Left ventricle myocardium inferior (tissue), 1 donor: ENCODE measurements around the gene C5orf52. TPM values are rescaled to one million over a fixed set of nuclear protein-coding genes. Genes with fewer than 3 reads are reported as not detected.

Source experiments
- DNase-seq: peaks from one replicate; pipeline ENCODE4 v3.0.0-alpha.2; 2020
- H3K27ac ChIP-seq: fragments of 200-600 bp; replicated peaks from 2 replicates; pipeline ENCODE4 v1.8.0; 2021
- H3K27me3 ChIP-seq: fragments of 200-600 bp; 2 replicates; pipeline ENCODE4 v1.8.0; 2021; ENCODE audit warnings: low read depth
- H3K36me3 ChIP-seq: fragments of 200-600 bp; 2 replicates; pipeline ENCODE4 v1.8.0; 2021
- H3K4me1 ChIP-seq: fragments of 200-600 bp; 2 replicates; pipeline ENCODE4 v1.8.0; 2021
- H3K4me3 ChIP-seq: fragments of 200-600 bp; 2 replicates; pipeline ENCODE4 v1.8.0; 2021; ENCODE audit warnings: mild to moderate bottlenecking, moderate library complexity
- H3K9me3 ChIP-seq: fragments of 200-600 bp; replicated peaks from 2 replicates; pipeline ENCODE4 v1.8.0; 2021
- intact Hi-C: fragments of 100-400 bp; cut with micrococcal nuclease; formaldehyde crosslinking; loops from one replicate; pipeline ENCODE4 v1.11.0; 2022
- total RNA-seq: library from RNA; stranded (reverse); fragmentation: NEBNext Ultra II Directional; extraction: Animal tissue kit (Norgen Biotek cat#: 25700); gene quantifications from one replicate; pipeline ENCODE4 v1.2.1, GENCODE V29; 2021
- TF ChIP-seq, protein P1 (sequence below): fragments of 200-600 bp; IDR thresholded peaks from 2 replicates; pipeline ENCODE4 v1.8.0; 2021; ENCODE audit warnings: antibody characterized with exemption, mild to moderate bottlenecking, borderline replicate concordance
- donor health status: DM: no; HTN: yes; CAD: no; lungs with severe emphysema.

Gene C5orf52
- total RNA-seq, 1 donor from 2014 or later = not detected

DNA sequence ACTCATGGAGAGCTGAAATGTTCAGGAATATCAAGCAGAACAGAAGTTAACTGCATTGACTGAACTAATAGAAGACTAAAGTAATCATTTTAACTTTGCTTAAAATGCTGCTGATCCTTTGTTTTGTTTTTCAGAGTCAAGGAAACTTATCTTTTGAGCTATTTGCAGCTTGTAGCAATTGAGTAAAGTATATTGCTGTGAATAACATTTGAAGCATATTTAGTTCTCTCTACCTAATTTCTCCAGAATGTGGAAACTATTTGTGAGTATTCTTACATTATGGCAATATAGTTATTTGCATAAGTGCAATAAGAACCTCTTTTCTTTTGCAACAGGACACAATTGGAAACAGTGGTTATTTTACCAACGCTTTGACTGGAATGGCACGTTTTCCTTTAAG is 13.8 kb upstream of the C5orf52 start:
- intact Hi-C loops = no loop called here
- H3K36me3 ChIP-seq = no peaks in the 10 kb centered on the region
- TF ChIP-seq, protein P1, sequence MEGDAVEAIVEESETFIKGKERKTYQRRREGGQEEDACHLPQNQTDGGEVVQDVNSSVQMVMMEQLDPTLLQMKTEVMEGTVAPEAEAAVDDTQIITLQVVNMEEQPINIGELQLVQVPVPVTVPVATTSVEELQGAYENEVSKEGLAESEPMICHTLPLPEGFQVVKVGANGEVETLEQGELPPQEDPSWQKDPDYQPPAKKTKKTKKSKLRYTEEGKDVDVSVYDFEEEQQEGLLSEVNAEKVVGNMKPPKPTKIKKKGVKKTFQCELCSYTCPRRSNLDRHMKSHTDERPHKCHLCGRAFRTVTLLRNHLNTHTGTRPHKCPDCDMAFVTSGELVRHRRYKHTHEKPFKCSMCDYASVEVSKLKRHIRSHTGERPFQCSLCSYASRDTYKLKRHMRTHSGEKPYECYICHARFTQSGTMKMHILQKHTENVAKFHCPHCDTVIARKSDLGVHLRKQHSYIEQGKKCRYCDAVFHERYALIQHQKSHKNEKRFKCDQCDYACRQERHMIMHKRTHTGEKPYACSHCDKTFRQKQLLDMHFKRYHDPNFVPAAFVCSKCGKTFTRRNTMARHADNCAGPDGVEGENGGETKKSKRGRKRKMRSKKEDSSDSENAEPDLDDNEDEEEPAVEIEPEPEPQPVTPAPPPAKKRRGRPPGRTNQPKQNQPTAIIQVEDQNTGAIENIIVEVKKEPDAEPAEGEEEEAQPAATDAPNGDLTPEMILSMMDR = no peak
- H3K9me3 ChIP-seq = peaks cover 50% of the 10 kb centered on the region
- H3K27ac ChIP-seq = no peak overlapping the region
- no peak overlapping the region for H3K4me3 ChIP-seq
- peaks cover under 1% of the 10 kb centered on the region for H3K27me3 ChIP-seq
- no peaks in the 10 kb centered on the region for H3K4me1 ChIP-seq
- no peak for DNase-seq

DNA sequence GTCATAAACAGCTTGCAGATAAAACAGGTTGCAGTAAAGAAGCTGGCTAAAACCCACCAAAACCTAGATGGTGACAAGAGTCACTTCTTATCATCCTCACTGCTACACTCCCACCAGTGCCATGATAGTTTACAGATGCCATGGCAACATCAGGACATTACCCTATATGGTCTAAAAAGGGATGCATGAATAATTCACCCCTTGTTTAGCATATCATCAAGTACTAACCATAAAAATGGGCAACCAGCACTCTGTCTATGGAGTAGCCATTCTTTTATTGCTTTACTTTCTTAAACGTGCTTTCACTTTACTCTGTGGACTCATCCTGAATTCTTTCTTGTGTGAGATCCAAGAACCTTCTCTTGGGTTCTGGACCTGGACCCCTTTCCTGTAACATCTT is 12.4 kb upstream of the C5orf52 start:
- Histone ChIP-seq H3K4me3 (no peak overlapping the region), H3K36me3 (no peaks in the 10 kb centered on the region), H3K9me3 (peaks cover 37% of the 10 kb centered on the region), H3K4me1 (no peaks in the 10 kb centered on the region), H3K27ac (no peak overlapping the region), H3K27me3 (no peaks in the 10 kb centered on the region)
- DNase-seq = no peak
- intact Hi-C loops = no loop called here
- TF ChIP-seq, protein P1 = no peak

DNA sequence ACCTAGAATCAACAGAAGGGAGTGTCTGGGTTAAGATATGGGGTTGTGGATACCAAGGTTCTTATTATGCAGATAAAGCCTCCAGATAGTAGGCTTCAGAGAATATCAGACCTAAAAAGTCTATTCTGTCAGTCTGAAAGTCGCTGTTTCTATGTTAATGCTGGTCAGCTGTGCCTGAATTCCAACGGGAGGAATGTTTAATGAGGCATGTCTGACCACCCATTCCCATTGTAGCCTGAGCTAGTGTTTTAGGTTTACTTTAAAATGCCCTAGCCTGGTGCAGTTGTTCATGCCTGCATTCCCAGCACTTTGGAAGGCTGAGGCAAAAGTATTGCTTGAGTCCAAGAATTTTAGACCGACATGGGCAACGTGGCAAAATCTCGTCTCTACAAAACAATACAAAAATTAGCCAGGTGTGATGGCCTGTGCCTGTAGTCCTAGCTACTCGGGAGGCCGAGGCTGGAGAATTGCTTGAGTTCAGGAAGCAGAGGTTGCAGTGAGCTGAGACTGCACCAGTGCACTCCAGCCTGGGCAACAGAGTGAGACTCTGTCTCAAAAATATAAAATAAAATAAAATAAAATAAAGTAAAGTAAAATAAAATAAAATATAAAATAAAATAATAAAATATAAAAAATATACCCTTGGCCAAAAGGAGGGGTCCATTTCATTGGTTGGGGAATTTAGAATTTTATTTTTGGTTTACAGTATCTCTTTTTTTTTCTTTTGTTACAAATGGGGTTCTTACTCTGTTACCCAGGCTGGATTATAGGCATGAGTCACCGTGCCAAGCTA is 11.3 kb upstream of the C5orf52 start:
- H3K27me3 ChIP-seq = no peaks in the 10 kb centered on the region
- TF ChIP-seq, protein P1 = no peak
- no peaks in the 10 kb centered on the region for H3K36me3 ChIP-seq
- H3K4me1 ChIP-seq = no peaks in the 10 kb centered on the region
- H3K9me3 ChIP-seq = peaks cover 37% of the 10 kb centered on the region
- intact Hi-C loops = no loop called here
- no peak overlapping the region for H3K27ac ChIP-seq
- H3K4me3 ChIP-seq = no peak overlapping the region
- no peak for DNase-seq

DNA sequence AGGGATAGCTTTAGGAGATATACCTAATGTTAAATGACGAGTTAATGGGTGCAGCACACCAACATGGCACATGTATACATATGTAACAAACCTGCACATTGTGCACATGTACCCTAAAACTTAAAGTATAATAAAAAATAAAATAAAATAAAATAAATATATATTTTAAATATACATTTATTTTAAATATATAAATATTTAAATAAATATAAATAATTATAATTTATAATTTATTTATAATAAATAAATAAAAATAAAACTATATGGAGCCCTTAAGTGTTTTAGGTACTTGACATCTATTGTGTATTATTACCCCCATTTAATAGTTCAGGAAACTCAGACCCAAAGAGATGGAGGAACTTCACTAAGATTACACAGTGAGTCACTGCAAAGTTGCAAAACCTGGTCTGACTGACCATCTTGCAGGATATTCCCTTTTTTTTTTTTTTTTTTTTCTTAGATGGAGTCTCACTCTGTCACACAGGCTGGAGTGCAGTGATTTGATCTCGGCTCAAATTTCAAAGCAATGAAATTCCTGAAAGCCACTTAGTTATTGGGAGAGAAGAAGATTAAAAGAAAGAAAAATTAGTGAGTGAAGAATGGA is 5.8 kb upstream of the C5orf52 start:
- Histone ChIP-seq H3K36me3 (no peaks in the 10 kb centered on the region), H3K27me3 (peaks cover 12% of the 10 kb centered on the region), H3K27ac (no peak overlapping the region), H3K4me1 (peaks cover 4% of the 10 kb centered on the region), H3K9me3 (peaks cover 11% of the 10 kb centered on the region), H3K4me3 (no peak overlapping the region)
- intact Hi-C loops = no loop called here
- TF ChIP-seq, protein P1 = no peak
- DNase-seq = no peak

DNA sequence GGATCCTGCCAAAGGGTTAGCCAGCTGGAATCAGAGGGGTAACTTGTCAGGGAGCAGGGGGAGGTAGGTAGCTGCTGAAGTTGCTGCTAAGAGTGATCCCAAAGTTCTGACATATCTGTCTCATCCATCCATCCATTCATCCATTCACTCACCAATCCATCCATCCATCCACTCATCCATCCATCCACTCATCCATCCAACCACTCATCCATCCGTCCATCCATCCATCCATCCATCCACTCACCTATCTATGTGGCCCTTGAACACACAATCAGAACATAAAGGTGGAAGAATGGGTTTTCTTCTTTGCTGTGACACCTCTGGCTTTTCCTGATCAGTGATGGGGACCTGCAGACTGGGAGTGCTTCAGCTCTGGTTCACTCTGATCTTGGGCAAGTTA is 3.0 kb upstream of the C5orf52 start:
- H3K4me1 ChIP-seq = peaks cover 16% of the 10 kb centered on the region
- intact Hi-C loops = no loop called here
- H3K27ac ChIP-seq = no peak overlapping the region
- peaks cover 33% of the 10 kb centered on the region for H3K27me3 ChIP-seq
- no peak overlapping the region for H3K4me3 ChIP-seq
- DNase-seq = no peak
- no peaks in the 10 kb centered on the region for H3K36me3 ChIP-seq
- H3K9me3 ChIP-seq = no peaks in the 10 kb centered on the region
- TF ChIP-seq, protein P1 = no peak
